HEK293 (cell line): ENCODE results near the gene AADAC.

Experiments used
- ATF2 ChIP-seq: fragments of 450-650 bp; formaldehyde crosslinking; IDR thresholded peaks from 2 replicates; pipeline ENCODE4 v1.5.1; 2016; ENCODE audit warnings: missing biosample characterization, missing genetic modification characterization, low read depth
- CTCF ChIP-seq: fragments of 450-650 bp; formaldehyde crosslinking; IDR thresholded peaks from 2 replicates; pipeline ENCODE4 v1.5.1; 2016; ENCODE audit warnings: missing biosample characterization, missing genetic modification characterization
- KLF16 ChIP-seq: fragments of 450-650 bp; formaldehyde crosslinking; IDR thresholded peaks from 2 replicates; pipeline ENCODE4 v1.5.1; 2017; ENCODE audit warnings: missing biosample characterization, missing genetic modification characterization
- SCRT1 ChIP-seq: fragments of 450-650 bp; formaldehyde crosslinking; IDR thresholded peaks from 2 replicates; pipeline ENCODE4 v1.5.1; 2016; ENCODE audit warnings: missing biosample characterization, missing genetic modification characterization, borderline replicate concordance
- SETDB1 ChIP-seq: IDR thresholded peaks from one replicate; pipeline ENCODE4 v1.6.1; 2017; ENCODE audit warnings: mild to moderate bottlenecking, low read length, moderate library complexity, mixed read lengths; ENCODE audit not compliant: insufficient read length
- SP2 ChIP-seq: fragments of 450-650 bp; formaldehyde crosslinking; IDR thresholded peaks from 2 replicates; pipeline ENCODE4 v1.5.1; 2016; ENCODE audit warnings: missing biosample characterization, missing genetic modification characterization
- TCF7L2 ChIP-seq: IDR thresholded peaks from 2 replicates; pipeline ENCODE4 v1.6.1; 2011; ENCODE audit warnings: low read depth, mild to moderate bottlenecking, inconsistent platforms, low read length, moderate library complexity, borderline replicate concordance
- ZNF114 ChIP-seq: fragments of 450-650 bp; formaldehyde crosslinking; IDR thresholded peaks from 2 replicates; pipeline ENCODE4 v1.5.0; 2017; ENCODE audit warnings: missing biosample characterization, missing genetic modification characterization
- ZNF660 ChIP-seq: fragments of 450-650 bp; IDR thresholded peaks from 2 replicates; pipeline ENCODE4 v1.5.1; 2018; ENCODE audit warnings: missing biosample characterization, mild to moderate bottlenecking, missing genetic modification characterization
- ZNF843 ChIP-seq: fragments of 450-650 bp; formaldehyde crosslinking; IDR thresholded peaks from 2 replicates; pipeline ENCODE4 v1.5.1; 2016; ENCODE audit warnings: missing biosample characterization, missing genetic modification characterization

GRCh38 chr3:151852074-151852811 is 38.3 kb downstream of the AADAC start:
- TF ChIP-seq TCF7L2 (no peak), ATF2 (tag by site-specific recombination) (no peak), CTCF (tag by site-specific recombination) (no peak), SP2 (tag by site-specific recombination) (no peak), ZNF660 (tag by site-specific recombination) (no peak), ZNF843 (tag by site-specific recombination) (no peak), SETDB1 (no peak), KLF16 (no peak), ZNF114 (tag by site-specific recombination) (no peak), SCRT1 (tag by site-specific recombination) (no peak)
